GM20000 (cell line): ENCODE measurements around the gene BSN.
"Not testable (repeated sequence)": the region's sequence is repeated elsewhere in the genome, so short reads cannot be mapped to it uniquely, and the experiment has no call there.

ENCODE experiments used
- DNase-seq: peaks from one replicate; pipeline ENCODE4 v3.0.0; 2012; ENCODE audit warnings: low spot score
- CTCF ChIP-seq: IDR thresholded peaks from 2 replicates; pipeline ENCODE4 v1.5.1; 2012; ENCODE audit warnings: mild to moderate bottlenecking, control low read depth; ENCODE audit errors: extremely low read depth, missing control alignments

Gene BSN

GRCh38 chr3:49563040-49563578 lies 8.8 kb downstream of the BSN start:
- DNase-seq = no peak
- TF ChIP-seq CTCF = no peak

GRCh38 chr3:49563766-49564165 lies 9.5 kb downstream of the BSN start:
- DNase-seq = no peak
- TF ChIP-seq CTCF = no peak

GRCh38 chr3:49566312-49566711 lies 12.0 kb downstream of the BSN start:
- no peak for TF ChIP-seq CTCF
- DNase-seq = no peak

GRCh38 chr3:49567406-49567805 lies 13.1 kb downstream of the BSN start:
- no peak for TF ChIP-seq CTCF
- DNase-seq = no peak

- DNase-seq = no peak
- TF ChIP-seq CTCF = no peak
Measured at GRCh38 chr3:49568965-49569364, 14.7 kb downstream of the BSN start.

GRCh38 chr3:49570028-49570654 lies 15.9 kb downstream of the BSN start:
- no peak for DNase-seq
- no peak for TF ChIP-seq CTCF

GRCh38 chr3:49582177-49582576 lies 27.9 kb downstream of the BSN start:
- no peak for TF ChIP-seq CTCF
- DNase-seq = no peak

GRCh38 chr3:49585261-49585755 lies 31.0 kb downstream of the BSN start:
- DNase-seq = not testable (repeated sequence)
